Stimulated activated CD8-positive, alpha-beta memory T cell treated with anti-CD3 and anti-CD28 coated beads, Interleukin-4, amount 100 ng/mL, for 24 hours (primary cell): ENCODE data around the gene POLR3GL.
"Not testable (repeated sequence)": the region's sequence is repeated elsewhere in the genome, so short reads cannot be mapped to it uniquely, and the experiment has no call there.

Experiments
- DNase-seq: peaks from one replicate; pipeline ENCODE4 v3.0.0-alpha.2; 2020; ENCODE audit warnings: low read depth

POLR3GL gene

DNA sequence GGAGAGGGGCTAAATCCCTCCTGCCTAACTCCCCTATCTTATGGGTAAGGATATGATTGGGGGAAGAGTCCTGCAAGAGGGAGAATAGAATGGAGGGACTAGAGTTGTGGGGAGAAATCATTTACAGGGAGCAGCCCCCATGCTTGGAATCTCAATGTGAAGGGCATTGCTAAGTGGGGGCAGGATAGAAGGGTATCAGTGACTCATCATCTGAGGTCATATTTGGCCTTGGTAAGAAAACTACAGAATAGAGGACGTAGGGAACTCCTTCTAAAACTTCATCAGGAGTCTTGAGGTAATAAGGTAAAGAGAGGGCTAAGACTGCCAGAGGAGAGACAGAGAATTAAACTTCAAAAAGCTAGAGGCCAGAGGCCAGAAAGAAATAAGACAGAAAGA lies 56.6 kb downstream of the POLR3GL start:
- DNase-seq: no peak

GRCh38 chr1:146021622-146022402 lies 57.3 kb downstream of the POLR3GL start, which contains the start of gene HJV:
Gene HJV (minus strand): TSS chr1:146021735. CDS start chr1:146020231, 1,504 bp downstream.
- no peak for DNase-seq

DNA sequence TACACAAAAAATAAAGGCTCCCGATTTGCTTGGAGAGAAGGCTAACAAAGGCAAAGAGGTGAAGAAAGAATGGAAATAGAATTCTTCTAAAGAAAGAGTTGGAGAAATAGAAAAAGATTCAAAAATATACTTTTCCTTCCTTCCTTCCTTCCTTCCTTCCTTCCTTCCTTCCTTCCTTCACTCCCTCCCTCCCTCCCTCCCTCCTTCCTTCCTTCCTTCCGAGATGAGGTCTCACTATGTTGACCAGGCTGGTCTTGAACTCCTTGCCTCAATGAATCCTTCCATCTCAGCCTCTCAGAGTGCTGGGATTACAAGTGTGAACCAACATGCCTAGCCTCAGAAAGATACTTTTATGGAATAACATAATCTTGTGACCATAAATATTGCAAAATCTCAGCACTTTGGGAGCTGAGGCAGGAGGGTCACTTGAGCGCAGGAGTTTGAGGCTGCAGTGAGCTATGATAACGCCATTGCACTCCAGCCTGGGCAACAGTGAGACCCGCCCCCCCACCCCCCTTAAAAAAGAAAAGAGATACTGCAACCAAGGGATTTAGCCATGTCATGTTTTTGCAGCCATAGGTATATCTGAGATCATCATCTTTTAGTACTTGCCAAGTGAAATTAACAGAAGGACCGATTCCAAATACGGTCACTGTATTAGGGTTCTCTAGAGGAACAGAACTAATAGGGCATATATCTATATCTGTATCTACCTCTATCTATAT lies 58.1 kb downstream of the POLR3GL start:
- DNase-seq: no peak

GRCh38 chr1:146025787-146026495 lies 61.5 kb downstream of the POLR3GL start:
- not testable (repeated sequence) for DNase-seq

DNA sequence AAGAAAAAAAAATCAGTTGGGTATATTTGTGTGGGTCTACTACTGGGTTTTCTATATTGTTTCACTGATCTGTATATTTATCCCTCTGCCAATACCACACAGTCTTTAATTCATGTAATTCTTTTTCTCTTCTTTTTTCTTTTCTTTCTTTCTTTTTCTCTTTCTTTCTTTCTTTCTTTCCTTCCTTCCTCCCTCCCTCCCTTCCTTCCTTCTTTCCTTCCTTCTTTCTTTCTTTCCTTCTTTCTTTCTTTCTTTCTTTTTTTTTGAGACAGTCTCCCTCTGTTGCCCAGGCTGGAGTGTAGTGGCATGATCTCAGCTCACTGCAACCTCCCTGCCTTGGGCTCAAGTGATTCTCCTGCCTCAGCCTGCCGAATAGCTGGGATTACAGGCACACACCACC lies 62.2 kb downstream of the POLR3GL start:
- not testable (repeated sequence) for DNase-seq
